ENCODE results near the gene TF. TPM values are rescaled to one million over a fixed set of nuclear protein-coding genes. Genes with fewer than 3 reads are reported as not detected.

The TF gene
- total RNA-seq, 1 experiment from 2014 or later = 0.09 TPM

- no peak overlapping the region for H2BK120ac ChIP-seq (ENCODE audit: low read depth, low read length, poor library complexity, severe bottlenecking)
- no peaks in the 10 kb centered on the region for H3K9me3 ChIP-seq (ENCODE audit: control insufficient read depth, low read depth, low read length)
- Mint-ChIP-seq H3K4me1 (no peaks in the 10 kb centered on the region), H3K27ac (no peak overlapping the region), H3K36me3 (ENCODE audit: insufficient read depth in 1 of 3, low read depth in 3 of 3) (peaks cover 0 to 5% (median 0%) of the 10 kb centered on the region in 3 experiments; a peak in 1 of 7 replicates), H3K27me3 (ENCODE audit: low read depth) (peaks cover 9% of the 10 kb centered on the region; the same call in 1 of the 2 replicates), H3K9me3 (peaks cover 24 to 28% of the 10 kb centered on the region in 2 experiments), H3K4me3 (no peak overlapping the region)
- TF ChIP-seq CTCF (conservative IDR thresholded peaks at IDR 0.05) = no peak
- H3K79me1 ChIP-seq (ENCODE audit: insufficient read depth, low read depth, low read length, poor library complexity, severe bottlenecking) = no peaks in the 10 kb centered on the region
- H3K79me2 ChIP-seq (ENCODE audit: insufficient read depth, low read length) = no peaks in the 10 kb centered on the region
- no peak overlapping the region for H3K23ac ChIP-seq (ENCODE audit: insufficient read length, low read depth, low read length)
- H3K27me3 ChIP-seq (ENCODE audit: insufficient read depth, low read length) = no peaks in the 10 kb centered on the region
- H4K8ac ChIP-seq (replicated peaks; ENCODE audit: insufficient read length, low read depth, low read length) = no peak overlapping the region
- H3K27ac ChIP-seq (ENCODE audit: insufficient read length, low read depth, low read length) = no peak overlapping the region
- WGBS (ENCODE audit: extremely low coverage, insufficient read length, low lambda C conversion rate) = no CpG with 5 or more reads among the region's 3 CpGs
- no peak overlapping the region for H3K56ac ChIP-seq (ENCODE audit: insufficient read length, low read depth, low read length)
- H4K5ac ChIP-seq (ENCODE audit: insufficient read length, low read depth, low read length) = no peak overlapping the region
- H3K4me2 ChIP-seq (ENCODE audit: insufficient read depth, insufficient read length, low read length) = no peak overlapping the region
- H2AK5ac ChIP-seq (ENCODE audit: insufficient read length, low read length) = no peak overlapping the region
- no peaks in the 10 kb centered on the region for H3K4me1 ChIP-seq (ENCODE audit: insufficient read depth, low read length)
- no peak overlapping the region for H3K14ac ChIP-seq (ENCODE audit: insufficient read depth, low read length)
- no peak overlapping the region for H3K18ac ChIP-seq (ENCODE audit: insufficient read length, low read depth, low read length)
- no peak overlapping the region for H2BK15ac ChIP-seq (ENCODE audit: low read depth, low read length)
- no peaks in the 10 kb centered on the region for H4K20me1 ChIP-seq (ENCODE audit: control insufficient read depth, insufficient read depth, insufficient read length)
- H3T11ph ChIP-seq (ENCODE audit: low read length) = no peak overlapping the region
- H2AFZ ChIP-seq (ENCODE audit: low read length) = no peak overlapping the region
- H4K91ac ChIP-seq (ENCODE audit: insufficient read length, low read depth, low read length) = no peak overlapping the region
- H2BK20ac ChIP-seq (ENCODE audit: low read depth, low read length, poor library complexity, severe bottlenecking) = no peak overlapping the region
- H3K4ac ChIP-seq (ENCODE audit: low read depth, low read length) = no peak overlapping the region
- DNase-seq = no peak
- H3K23me2 ChIP-seq (ENCODE audit: insufficient read length, low read depth, low read length, poor library complexity, severe bottlenecking) = no peaks in the 10 kb centered on the region
- H3K9ac ChIP-seq (ENCODE audit: extremely low read depth, insufficient read length, low read length) = no peak overlapping the region
- no peak overlapping the region for H2BK5ac ChIP-seq (ENCODE audit: insufficient read length, low read length)
- H2BK12ac ChIP-seq (ENCODE audit: insufficient read length, low read depth, low read length) = no peak overlapping the region
These were observed 28.8 kb upstream of the TF start for GRCh38 chr3:133717424-133717823.

All from H9 (cell line).